Measurements from ENCODE around the gene C3orf80. TPM values are rescaled to one million over a fixed set of nuclear protein-coding genes. Genes with fewer than 3 reads are reported as not detected.
A peak's percentile ranks its signal among the peaks of the same experiment; 100 is the strongest.
"Not testable (repeated sequence)": the region's sequence is repeated elsewhere in the genome, so short reads cannot be mapped to it uniquely, and the experiment has no call there.

Gene C3orf80
- total RNA-seq, 4 donors from 2014 or later = 0.53 to 13.2 (median 3.9) TPM

DNA sequence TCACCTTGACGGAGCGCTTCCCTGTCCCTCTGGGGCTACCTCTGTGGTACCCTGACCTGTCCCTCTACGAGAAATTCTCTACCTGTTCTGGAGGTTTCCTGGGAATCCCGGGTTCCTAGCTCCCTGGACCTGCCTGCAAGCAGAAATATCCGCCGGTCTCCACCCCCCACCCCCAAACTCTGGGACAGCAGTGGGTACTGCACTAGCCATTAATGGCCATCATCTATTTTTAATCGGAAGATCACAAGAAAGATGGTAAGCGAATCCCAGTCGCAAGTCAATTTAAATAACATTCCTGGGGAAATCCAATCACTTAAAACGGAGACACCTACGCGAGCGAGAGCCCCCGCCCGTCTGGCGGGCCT is 429 bp upstream of the C3orf80 start:
- peak overlapping the region in 2 of 4 donors; percentile 15 to 62 for H3K27ac ChIP-seq
- intact Hi-C loops (cut with DNase I) = no loop called here

DNA sequence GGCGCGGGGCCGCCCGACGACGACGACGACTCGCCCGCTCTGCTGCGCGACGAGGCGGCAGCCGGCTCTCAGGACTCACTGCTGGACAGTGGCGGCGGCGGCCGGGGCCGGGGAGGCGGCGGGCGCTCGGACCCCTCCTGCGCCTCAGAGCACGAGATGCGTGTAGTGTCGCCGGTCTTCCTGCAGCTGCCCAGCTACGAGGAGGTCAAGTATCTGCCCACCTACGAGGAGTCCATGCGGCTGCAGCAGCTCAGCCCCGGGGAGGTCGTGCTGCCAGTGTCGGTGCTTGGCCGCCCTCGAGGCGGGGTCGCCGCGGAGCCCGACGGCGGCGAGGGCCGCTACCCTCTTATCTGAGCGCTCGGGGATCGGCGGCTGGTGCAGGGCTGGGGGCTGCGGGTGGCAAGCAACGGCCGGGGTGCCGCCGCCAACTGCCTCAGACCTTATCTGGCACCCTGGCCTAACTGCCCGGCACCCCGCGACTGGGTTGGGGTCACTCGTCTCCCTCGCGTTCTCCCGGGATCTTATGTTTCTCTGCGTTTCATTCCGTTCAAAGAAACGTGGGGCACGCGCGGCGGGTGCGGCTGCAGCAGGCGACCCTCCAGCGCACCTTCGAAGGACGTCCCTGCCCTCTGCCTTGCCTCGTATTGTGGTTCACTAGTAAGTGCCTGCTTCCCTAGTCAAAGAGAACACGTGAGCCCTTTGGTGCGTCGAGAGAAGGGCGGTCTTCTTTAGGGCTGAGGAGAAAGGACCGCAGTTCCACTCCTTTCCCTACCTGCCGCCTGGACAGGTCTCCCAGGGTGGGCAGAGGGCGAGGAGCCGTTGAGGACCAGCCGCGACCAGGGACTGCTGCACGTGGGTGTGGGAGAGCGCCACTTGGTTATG is 1.0 kb downstream of the C3orf80 start:
- Histone ChIP-seq H3K36me3 (no peaks in the 10 kb centered on the region), H3K27me3 (peaks cover 7 to 63% (median 8%) of the 10 kb centered on the region in 4 donors), H3K4me1 (peaks cover 16 to 32% (median 22%) of the 10 kb centered on the region in 3 donors), H3K9me3 (no peaks in the 10 kb centered on the region), H3K27ac (peak overlapping the region in 2 of 4 donors; percentile 15 to 62), H3K4me3 (peak overlapping the region; percentile 45 to 74 (median 68))
- DNase-seq = no peak
- intact Hi-C loops (cut with DNase I) = no loop called here
- WGBS, 2 donors = 20% methylated on average over 1 to 2 of the region's 87 CpGs
- TF ChIP-seq POLR2A (IDR thresholded peaks at IDR 0.05) = no peak
- TF ChIP-seq, protein P1, sequence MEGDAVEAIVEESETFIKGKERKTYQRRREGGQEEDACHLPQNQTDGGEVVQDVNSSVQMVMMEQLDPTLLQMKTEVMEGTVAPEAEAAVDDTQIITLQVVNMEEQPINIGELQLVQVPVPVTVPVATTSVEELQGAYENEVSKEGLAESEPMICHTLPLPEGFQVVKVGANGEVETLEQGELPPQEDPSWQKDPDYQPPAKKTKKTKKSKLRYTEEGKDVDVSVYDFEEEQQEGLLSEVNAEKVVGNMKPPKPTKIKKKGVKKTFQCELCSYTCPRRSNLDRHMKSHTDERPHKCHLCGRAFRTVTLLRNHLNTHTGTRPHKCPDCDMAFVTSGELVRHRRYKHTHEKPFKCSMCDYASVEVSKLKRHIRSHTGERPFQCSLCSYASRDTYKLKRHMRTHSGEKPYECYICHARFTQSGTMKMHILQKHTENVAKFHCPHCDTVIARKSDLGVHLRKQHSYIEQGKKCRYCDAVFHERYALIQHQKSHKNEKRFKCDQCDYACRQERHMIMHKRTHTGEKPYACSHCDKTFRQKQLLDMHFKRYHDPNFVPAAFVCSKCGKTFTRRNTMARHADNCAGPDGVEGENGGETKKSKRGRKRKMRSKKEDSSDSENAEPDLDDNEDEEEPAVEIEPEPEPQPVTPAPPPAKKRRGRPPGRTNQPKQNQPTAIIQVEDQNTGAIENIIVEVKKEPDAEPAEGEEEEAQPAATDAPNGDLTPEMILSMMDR (IDR thresholded peaks at IDR 0.05) = no peak

More for the DNA sequence above, 429 bp upstream of the C3orf80 start:
- Histone ChIP-seq H3K36me3 (no peaks in the 10 kb centered on the region), H3K27me3 (peaks cover 7 to 63% (median 8%) of the 10 kb centered on the region in 4 donors), H3K9me3 (no peaks in the 10 kb centered on the region), H3K4me3 (peak overlapping the region; percentile 45 to 74 (median 68)), H3K4me1 (peaks cover 16 to 32% (median 22%) of the 10 kb centered on the region in 3 donors)
- 10 to 19% methylated on average over 6 to 13 of the region's 16 CpGs for WGBS, 2 donors
- DNase-seq = no peak
- TF ChIP-seq POLR2A (IDR thresholded peaks at IDR 0.05) = no peak
- TF ChIP-seq, protein P1 (IDR thresholded peaks at IDR 0.05) = no peak

DNA sequence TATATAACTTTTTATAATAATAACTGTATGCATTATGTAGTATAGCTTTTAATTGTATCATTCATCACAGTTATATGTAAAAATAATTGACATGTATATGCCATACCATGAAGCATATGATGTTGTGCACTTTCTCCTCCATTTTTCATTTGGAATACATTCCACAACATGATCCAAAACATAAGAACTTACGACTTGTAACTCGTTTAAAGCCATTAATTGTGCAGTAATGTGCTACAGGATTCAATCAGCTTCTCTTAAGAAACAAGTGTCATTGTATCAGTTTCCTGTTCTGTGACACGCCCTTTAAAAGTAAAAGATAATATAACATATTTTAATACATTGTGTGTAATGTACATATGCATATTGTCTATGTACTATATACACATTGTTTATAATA is 2.2 kb downstream of the C3orf80 start:
- 57 to 59% methylated on average over 3 of the region's 3 CpGs for WGBS, 2 donors
- DNase-seq = no peak
- Histone ChIP-seq H3K4me1 (peaks cover 16 to 32% (median 22%) of the 10 kb centered on the region in 3 donors), H3K27me3 (peaks cover 7 to 63% (median 8%) of the 10 kb centered on the region in 4 donors), H3K4me3 (peak overlapping the region in 1 of 4 donors; percentile 4), H3K9me3 (no peaks in the 10 kb centered on the region), H3K27ac (no peak overlapping the region), H3K36me3 (no peaks in the 10 kb centered on the region)
- intact Hi-C loops (cut with DNase I) = no loop called here
- no peak for TF ChIP-seq POLR2A (IDR thresholded peaks at IDR 0.05)
- TF ChIP-seq, protein P1 (IDR thresholded peaks at IDR 0.05) = no peak

DNA sequence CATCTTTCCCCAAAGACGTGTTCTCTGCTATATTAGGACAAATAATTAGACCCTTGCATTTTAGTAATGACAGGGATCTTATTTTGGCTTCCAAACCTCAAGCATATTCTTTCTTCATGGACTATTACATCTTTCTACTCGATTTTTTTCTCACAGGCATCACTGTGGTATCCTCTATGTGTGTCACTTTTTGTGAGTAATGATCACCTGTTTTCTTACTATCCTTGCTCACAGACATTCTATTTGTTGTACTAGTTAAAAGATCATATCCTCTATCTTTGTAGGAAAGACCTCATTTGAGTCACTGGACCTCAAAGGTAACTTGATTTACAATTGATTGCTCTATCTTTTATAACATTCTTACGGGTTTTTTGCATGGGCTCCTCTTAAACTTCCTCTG is 6.8 kb downstream of the C3orf80 start:
- Histone ChIP-seq H3K27me3 (peaks cover 0 to 22% (median under 1%) of the 10 kb centered on the region in 4 donors), H3K4me1 (peaks cover 0 to 1% (median under 1%) of the 10 kb centered on the region in 3 donors), H3K36me3 (no peaks in the 10 kb centered on the region), H3K4me3 (no peak overlapping the region), H3K27ac (no peak overlapping the region), H3K9me3 (no peaks in the 10 kb centered on the region)
- DNase-seq = no peak
- TF ChIP-seq, protein P1 (IDR thresholded peaks at IDR 0.05) = no peak
- no peak for TF ChIP-seq POLR2A (IDR thresholded peaks at IDR 0.05)
- intact Hi-C loops (cut with DNase I) = no loop called here
- WGBS, 2 donors = 56 to 61% methylated on average over 3 of the region's 3 CpGs

DNA sequence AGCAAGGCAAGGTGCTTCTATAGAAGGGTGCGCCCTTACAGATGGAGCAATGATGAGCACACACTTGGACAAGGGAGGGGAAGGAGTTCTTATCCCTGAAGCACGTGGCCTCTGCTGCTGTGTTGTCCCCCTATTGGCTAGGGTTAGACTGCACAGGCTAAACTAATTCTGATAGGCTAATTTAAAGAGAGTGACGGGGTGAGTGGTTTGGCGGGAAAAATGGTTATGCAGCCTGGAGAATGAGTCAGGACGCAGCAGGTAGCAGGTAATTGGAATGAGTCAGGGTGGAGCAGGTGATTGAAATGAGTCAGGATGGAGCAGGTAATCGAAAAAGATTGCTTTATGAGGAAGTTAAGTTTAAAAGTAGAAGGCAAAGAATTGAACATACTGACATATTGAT is 15.5 kb downstream of the C3orf80 start:
- H3K27ac ChIP-seq; H3K36me3 ChIP-seq; H3K4me3 ChIP-seq; intact Hi-C loops (cut with DNase I); DNase-seq; H3K9me3 ChIP-seq; H3K4me1 ChIP-seq; H3K27me3 ChIP-seq: not testable (repeated sequence)
- TF ChIP-seq, protein P1 (IDR thresholded peaks at IDR 0.05) = peak in 1 of 6 experiments; percentile 14
- WGBS, 2 donors = 58 to 71% methylated on average over 6 of the region's 6 CpGs

All from esophagus squamous epithelium (tissue), 5 donors.